Measurements from ENCODE around the gene GSKIP. TPM values are rescaled to one million over a fixed set of nuclear protein-coding genes. Genes with fewer than 3 reads are reported as not detected.

Gene GSKIP
- total and polyA plus RNA-seq, 2 experiments from 2014 or later = 37.3 to 46.5 TPM

- no peaks in the 10 kb centered on the region for H3K36me3 ChIP-seq (ENCODE audit: low read depth)
- H3K27ac ChIP-seq = no peak overlapping the region
- H3F3A ChIP-seq (ENCODE audit: insufficient read depth) = no peaks in the 10 kb centered on the region
- in situ Hi-C loops (cut with MboI) = loop anchor here (10.0 kb wide), 2 partner anchors 115 to 315 kb away; no protein-coding TSS in a partner anchor
- H3K9ac ChIP-seq = no peak overlapping the region
- H3K4me1 ChIP-seq (ENCODE audit: insufficient read depth) = no peaks in the 10 kb centered on the region
- no peaks in the 10 kb centered on the region for H3K79me2 ChIP-seq (ENCODE audit: insufficient read depth)
- H3K9me2 ChIP-seq (ENCODE audit: insufficient read depth) = no peaks in the 10 kb centered on the region
- no peaks in the 10 kb centered on the region for H4K20me1 ChIP-seq (ENCODE audit: insufficient read depth)
- 79 to 82% methylated on average over 4 of the region's 4 CpGs for WGBS, 2 experiments (ENCODE audit: low coverage in 1 of 2, low lambda C conversion rate in 2 of 2, missing lambda C conversion rate in 2 of 2)
- TF ChIP-seq EZH2 (IDR thresholded peaks at IDR 0.05; ENCODE audit: insufficient read depth, poor library complexity, severe bottlenecking) (no peak), EZH2phosphoT487 (IDR thresholded peaks at IDR 0.05; ENCODE audit: insufficient read depth, low read depth) (no peak)
- DNase-seq = no peak
- no peak overlapping the region for H2AFZ ChIP-seq
- H3K27me3 ChIP-seq (replicated peaks; ENCODE audit: insufficient read depth) = no peaks in the 10 kb centered on the region; the same call in 1 of the 2 replicates
- H3K4me3 ChIP-seq = no peak overlapping the region
- H3K9me3 ChIP-seq (ENCODE audit: low read depth) = no peaks in the 10 kb centered on the region
- no peak overlapping the region for H3K4me2 ChIP-seq (ENCODE audit: unreplicated experiment)
Measured at GRCh38 chr14:96410119-96410518, 46.8 kb downstream of the GSKIP start.

DNA sequence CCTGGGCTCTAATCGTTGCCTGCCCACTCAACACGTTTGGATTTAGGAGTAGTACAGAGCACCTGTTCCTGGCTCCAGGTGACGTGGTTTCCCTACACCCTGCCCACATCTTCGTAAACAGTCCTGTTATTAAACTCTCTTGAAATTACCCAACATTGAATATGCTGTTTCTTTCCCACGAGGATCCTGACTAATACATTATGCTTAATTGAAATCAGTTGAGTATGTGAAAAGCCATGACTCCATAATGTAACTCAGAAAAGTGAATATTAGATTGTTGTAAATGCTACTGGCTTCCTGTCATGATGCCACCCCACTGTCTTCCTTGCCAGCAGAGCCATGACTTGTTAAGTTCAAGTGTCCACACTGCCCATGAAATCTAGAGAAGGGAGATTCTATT lies 50.2 kb downstream of the GSKIP start:
- H3K9me2 ChIP-seq (ENCODE audit: insufficient read depth) = no peaks in the 10 kb centered on the region
- H3K9ac ChIP-seq = no peak overlapping the region
- no peaks in the 10 kb centered on the region for H4K20me1 ChIP-seq (ENCODE audit: insufficient read depth)
- in situ Hi-C loops (cut with MboI) = loop anchor here (10.0 kb wide), 2 partner anchors 119 to 319 kb away; no protein-coding TSS in a partner anchor
- H3K9me3 ChIP-seq (ENCODE audit: low read depth) = no peaks in the 10 kb centered on the region
- no peaks in the 10 kb centered on the region for H3K36me3 ChIP-seq (ENCODE audit: low read depth)
- H2AFZ ChIP-seq = no peak overlapping the region
- WGBS, 2 experiments (ENCODE audit: low coverage in 1 of 2, low lambda C conversion rate in 2 of 2, missing lambda C conversion rate in 2 of 2) = 35 to 41% methylated on average over 5 of the region's 5 CpGs
- TF ChIP-seq EZH2 (IDR thresholded peaks at IDR 0.05; ENCODE audit: insufficient read depth, poor library complexity, severe bottlenecking) (no peak), EZH2phosphoT487 (IDR thresholded peaks at IDR 0.05; ENCODE audit: insufficient read depth, low read depth) (no peak)
- H3K27me3 ChIP-seq (replicated peaks; ENCODE audit: insufficient read depth) = no peaks in the 10 kb centered on the region; the same call in none of the 2 replicates
- no peaks in the 10 kb centered on the region for H3F3A ChIP-seq (ENCODE audit: insufficient read depth)
- no peaks in the 10 kb centered on the region for H3K79me2 ChIP-seq (ENCODE audit: insufficient read depth)
- H3K4me3 ChIP-seq = no peak overlapping the region
- peak; percentile 36 for DNase-seq
- H3K4me1 ChIP-seq (ENCODE audit: insufficient read depth) = no peaks in the 10 kb centered on the region
- no peak overlapping the region for H3K27ac ChIP-seq
- no peak overlapping the region for H3K4me2 ChIP-seq (ENCODE audit: unreplicated experiment)

DNA sequence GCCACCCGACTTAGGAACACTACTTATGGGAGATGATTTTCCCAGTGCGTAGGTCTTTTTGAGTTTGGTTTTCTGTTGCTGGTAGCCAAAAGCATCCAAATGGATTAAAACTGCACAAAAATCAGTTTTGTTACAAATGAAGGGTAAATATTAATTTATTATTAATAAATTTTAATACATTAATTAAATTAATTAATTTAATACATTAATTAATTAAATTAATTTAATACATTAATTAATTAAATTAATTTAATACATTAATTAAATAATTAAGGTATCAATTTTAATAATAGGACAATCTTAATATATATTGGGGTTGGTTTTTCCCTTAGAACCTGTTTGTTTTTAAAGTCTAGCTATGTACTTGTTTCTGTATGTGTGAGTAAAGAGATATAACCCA lies 52.2 kb downstream of the GSKIP start:
- Histone ChIP-seq H3K27me3 (replicated peaks; ENCODE audit: insufficient read depth) (no peaks in the 10 kb centered on the region; the same call in none of the 2 replicates), H3F3A (ENCODE audit: insufficient read depth) (no peaks in the 10 kb centered on the region), H2AFZ (no peak overlapping the region), H3K9ac (no peak overlapping the region), H3K9me2 (ENCODE audit: insufficient read depth) (no peaks in the 10 kb centered on the region), H3K4me1 (ENCODE audit: insufficient read depth) (no peaks in the 10 kb centered on the region), H3K4me2 (ENCODE audit: unreplicated experiment) (no peak overlapping the region), H4K20me1 (ENCODE audit: insufficient read depth) (no peaks in the 10 kb centered on the region), H3K27ac (no peak overlapping the region), H3K79me2 (ENCODE audit: insufficient read depth) (no peaks in the 10 kb centered on the region), H3K4me3 (no peak overlapping the region), H3K36me3 (ENCODE audit: low read depth) (no peaks in the 10 kb centered on the region), H3K9me3 (ENCODE audit: low read depth) (no peaks in the 10 kb centered on the region)
- WGBS, 2 experiments (ENCODE audit: low coverage in 1 of 2, low lambda C conversion rate in 2 of 2, missing lambda C conversion rate in 2 of 2) = 68 to 69% methylated on average over 2 of the region's 2 CpGs
- TF ChIP-seq EZH2phosphoT487 (IDR thresholded peaks at IDR 0.05; ENCODE audit: insufficient read depth, low read depth) (no peak), EZH2 (IDR thresholded peaks at IDR 0.05; ENCODE audit: insufficient read depth, poor library complexity, severe bottlenecking) (no peak)
- DNase-seq = no peak
- in situ Hi-C loops (cut with MboI) = loop anchor here (10.0 kb wide), 2 partner anchors 121 to 321 kb away; no protein-coding TSS in a partner anchor

- no peak overlapping the region for H2AFZ ChIP-seq
- no peak overlapping the region for H3K27ac ChIP-seq
- in situ Hi-C loops (cut with MboI) = loop anchor here (10.0 kb wide), 2 partner anchors 121 to 321 kb away; no protein-coding TSS in a partner anchor
- DNase-seq = no peak
- H3F3A ChIP-seq (ENCODE audit: insufficient read depth) = no peaks in the 10 kb centered on the region
- no peak overlapping the region for H3K9ac ChIP-seq
- H3K27me3 ChIP-seq (replicated peaks; ENCODE audit: insufficient read depth) = no peaks in the 10 kb centered on the region; the same call in 1 of the 2 replicates
- no peaks in the 10 kb centered on the region for H3K9me2 ChIP-seq (ENCODE audit: insufficient read depth)
- H3K36me3 ChIP-seq (ENCODE audit: low read depth) = no peaks in the 10 kb centered on the region
- no peaks in the 10 kb centered on the region for H3K9me3 ChIP-seq (ENCODE audit: low read depth)
- no peak overlapping the region for H3K4me2 ChIP-seq (ENCODE audit: unreplicated experiment)
- H3K79me2 ChIP-seq (ENCODE audit: insufficient read depth) = no peaks in the 10 kb centered on the region
- no peaks in the 10 kb centered on the region for H4K20me1 ChIP-seq (ENCODE audit: insufficient read depth)
- TF ChIP-seq EZH2 (IDR thresholded peaks at IDR 0.05; ENCODE audit: insufficient read depth, poor library complexity, severe bottlenecking) = no peak
- TF ChIP-seq EZH2phosphoT487 (IDR thresholded peaks at IDR 0.05; ENCODE audit: insufficient read depth, low read depth) = no peak
- H3K4me3 ChIP-seq = no peak overlapping the region
- 29% methylated on average over 1 of the region's 1 CpG for WGBS, 2 experiments (ENCODE audit: low coverage in 1 of 2, low lambda C conversion rate in 2 of 2, missing lambda C conversion rate in 2 of 2)
- H3K4me1 ChIP-seq (ENCODE audit: insufficient read depth) = no peaks in the 10 kb centered on the region
Measured at GRCh38 chr14:96416292-96416691, 53.0 kb downstream of the GSKIP start.
